MM.1S (cell line): Measurements from ENCODE around the gene PLAC1.

Experiments used
- DNase-seq: peaks from one replicate; pipeline ENCODE4 v3.0.0-alpha.2; 2015
- H2AFZ ChIP-seq: fragments of 300-600 bp; sonication (generic); 2 replicates; pipeline ENCODE4 v1.6.0; 2016; ENCODE audit warnings: antibody characterized with exemption, low read length
- H3F3A ChIP-seq: fragments of 300-600 bp; sonication (generic); 2 replicates; pipeline ENCODE4 v1.6.1; 2016; ENCODE audit warnings: mild to moderate bottlenecking, antibody characterized with exemption, low read length, moderate library complexity, mixed read lengths; ENCODE audit not compliant: insufficient read depth
- H3K27ac ChIP-seq: fragments of 300-600 bp; sonication (generic); 2 replicates; pipeline ENCODE4 v1.5.1; 2016; ENCODE audit warnings: mild to moderate bottlenecking, low read length
- H3K27me3 ChIP-seq: fragments of 300-600 bp; sonication (generic); replicated peaks from 2 replicates; pipeline ENCODE4 v1.6.0; 2016; ENCODE audit warnings: low read length; ENCODE audit not compliant: insufficient read depth
- H3K36me3 ChIP-seq: fragments of 300-600 bp; sonication (generic); replicated peaks from 2 replicates; pipeline ENCODE4 v1.6.1; 2016; ENCODE audit warnings: mild to moderate bottlenecking, low read length, mixed read lengths; ENCODE audit not compliant: insufficient read depth
- H3K4me1 ChIP-seq: fragments of 300-600 bp; sonication (generic); 2 replicates; pipeline ENCODE4 v1.6.1; 2016; ENCODE audit warnings: low read length, mixed read lengths
- H3K4me2 ChIP-seq: fragments of 300-600 bp; sonication (generic); 2 replicates; pipeline ENCODE4 v1.6.0; 2016; ENCODE audit warnings: low read depth, low read length
- H3K4me3 ChIP-seq: fragments of 300-600 bp; sonication (generic); 2 replicates; pipeline ENCODE4 v1.5.1; 2016; ENCODE audit warnings: low read length, mixed read lengths
- H3K79me2 ChIP-seq: fragments of 300-600 bp; sonication (generic); 2 replicates; pipeline ENCODE4 v1.6.1; 2016; ENCODE audit warnings: mixed run types, low read length, mixed read lengths
- H3K9ac ChIP-seq: fragments of 300-600 bp; sonication (generic); 2 replicates; pipeline ENCODE4 v1.6.1; 2016; ENCODE audit warnings: low read length, mixed read lengths
- H3K9me2 ChIP-seq: fragments of 300-600 bp; sonication (generic); replicated peaks from 2 replicates; pipeline ENCODE4 v1.6.1; 2016; ENCODE audit warnings: mild to moderate bottlenecking, low read length, mixed read lengths; ENCODE audit not compliant: insufficient read depth
- H3K9me3 ChIP-seq: fragments of 300-600 bp; sonication (generic); replicated peaks from 2 replicates; pipeline ENCODE4 v1.6.1; 2016; ENCODE audit warnings: mild to moderate bottlenecking, low read length, mixed read lengths; ENCODE audit not compliant: insufficient read depth
- H4K20me1 ChIP-seq: fragments of 300-600 bp; sonication (generic); 2 replicates; pipeline ENCODE4 v1.6.1; 2016; ENCODE audit warnings: mild to moderate bottlenecking, low read length, moderate library complexity, mixed read lengths; ENCODE audit not compliant: insufficient read depth
- CTCF ChIP-seq: fragments of 300-600 bp; sonication (generic); IDR thresholded peaks from 2 replicates; pipeline ENCODE4 v1.5.1; 2016; ENCODE audit warnings: antibody characterized with exemption, low read length, mixed read lengths
- EZH2 ChIP-seq: fragments of 300-600 bp; sonication (generic); optimal IDR thresholded peaks from 2 replicates; pipeline ENCODE3; 2017; ENCODE audit warnings: low read depth, mild to moderate bottlenecking, antibody characterized with exemption, low read length, mixed read lengths
- EZH2phosphoT487 ChIP-seq: fragments of 300-600 bp; sonication (generic); IDR thresholded peaks from 2 replicates; pipeline ENCODE4 v1.6.1; 2018; ENCODE audit warnings: antibody characterized with exemption, low read length

Gene PLAC1

GRCh38 chrX:134673123-134673522, 14.9 kb upstream of the PLAC1 start:
- Histone ChIP-seq H3K27me3 (no peaks in the 10 kb centered on the region), H3K4me2 (no peak overlapping the region), H3K4me3 (no peak overlapping the region), H3K4me1 (no peaks in the 10 kb centered on the region), H4K20me1 (no peaks in the 10 kb centered on the region), H3K27ac (no peak overlapping the region), H3K9me3 (no peaks in the 10 kb centered on the region; the same call in 1 of the 2 replicates), H3F3A (no peaks in the 10 kb centered on the region), H3K79me2 (no peaks in the 10 kb centered on the region), H3K9me2 (no peaks in the 10 kb centered on the region), H3K9ac (no peak overlapping the region), H2AFZ (no peak overlapping the region), H3K36me3 (no peaks in the 10 kb centered on the region)
- DNase-seq, result no peak
- TF ChIP-seq CTCF (no peak), EZH2 (no peak), EZH2phosphoT487 (no peak)

- no peaks in the 10 kb centered on the region for H3K36me3 ChIP-seq
- no peaks in the 10 kb centered on the region for H3K9me2 ChIP-seq
- no peaks in the 10 kb centered on the region for H3K4me1 ChIP-seq
- no peak for DNase-seq
- no peaks in the 10 kb centered on the region; the same call in 1 of the 2 replicates for H3K9me3 ChIP-seq
- H3K79me2 ChIP-seq, result no peaks in the 10 kb centered on the region
- H3F3A ChIP-seq, result no peaks in the 10 kb centered on the region
- H3K27ac ChIP-seq, result no peak overlapping the region
- H3K4me2 ChIP-seq, result no peak overlapping the region
- H2AFZ ChIP-seq, result no peak overlapping the region
- TF ChIP-seq CTCF (no peak), EZH2phosphoT487 (no peak), EZH2 (no peak)
- H3K4me3 ChIP-seq, result no peak overlapping the region
- H3K27me3 ChIP-seq, result no peaks in the 10 kb centered on the region
- H4K20me1 ChIP-seq, result no peaks in the 10 kb centered on the region
- H3K9ac ChIP-seq, result no peak overlapping the region
Observed at GRCh38 chrX:134672101-134672500, 13.8 kb upstream of the PLAC1 start.

- no peaks in the 10 kb centered on the region for H3F3A ChIP-seq
- no peak overlapping the region for H3K27ac ChIP-seq
- no peaks in the 10 kb centered on the region for H3K27me3 ChIP-seq
- no peak overlapping the region for H3K4me2 ChIP-seq
- H4K20me1 ChIP-seq, result no peaks in the 10 kb centered on the region
- TF ChIP-seq EZH2phosphoT487 (no peak), EZH2 (no peak), CTCF (no peak)
- DNase-seq, result no peak
- no peak overlapping the region for H3K9ac ChIP-seq
- no peaks in the 10 kb centered on the region for H3K4me1 ChIP-seq
- H3K79me2 ChIP-seq, result no peaks in the 10 kb centered on the region
- no peak overlapping the region for H3K4me3 ChIP-seq
- H3K9me3 ChIP-seq, result no peaks in the 10 kb centered on the region
- H2AFZ ChIP-seq, result no peak overlapping the region
- no peaks in the 10 kb centered on the region for H3K36me3 ChIP-seq
- no peaks in the 10 kb centered on the region for H3K9me2 ChIP-seq
Observed at GRCh38 chrX:134671294-134671693, 13.0 kb upstream of the PLAC1 start.
